Measurements from ENCODE around the gene ARL6IP1. TPM values are rescaled to one million over a fixed set of nuclear protein-coding genes. Genes with fewer than 3 reads are reported as not detected.

ARL6IP1 gene
- total and polyA plus RNA-seq, 2 of the 13 experiments (the other 11 are each of a cell fraction or from before 2014, with no cell fraction given) = 263 to 373 TPM

DNA sequence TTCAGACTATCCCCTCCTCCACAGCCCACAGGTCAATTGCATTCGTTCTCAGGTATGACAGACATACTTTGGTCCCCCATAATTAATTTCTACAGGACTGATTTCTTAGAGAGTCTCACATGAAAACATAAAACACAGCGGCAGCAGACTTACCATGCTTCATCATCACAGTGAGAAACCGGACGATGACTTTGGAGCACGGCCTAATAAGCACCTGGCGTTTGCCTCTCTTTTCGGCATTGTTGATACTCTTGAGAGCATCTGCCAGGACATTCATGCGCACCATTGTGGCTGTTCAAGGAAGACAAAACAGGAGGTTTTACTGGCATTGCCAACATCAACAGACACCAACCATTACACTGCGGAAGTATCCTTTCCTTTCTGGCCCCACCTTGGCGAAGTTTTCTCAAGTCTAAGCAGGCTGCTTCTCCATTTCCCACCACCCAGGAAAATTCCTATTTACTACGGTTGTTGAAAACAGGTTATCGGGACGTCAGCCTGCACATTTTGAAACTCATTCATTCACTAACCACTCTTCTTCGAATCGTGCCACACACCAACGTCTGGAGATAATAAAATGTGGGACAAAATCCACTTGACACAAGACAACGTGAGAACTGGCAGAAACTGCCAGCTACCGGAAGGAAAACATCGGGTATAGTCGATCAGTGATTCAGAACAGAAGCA is 12.4 kb downstream of the ARL6IP1 start (continued):
- TF ChIP-seq ZNF318 (CRISPR knock-in tag; IDR thresholded peaks at IDR 0.05) (0 out of 2 replicates have a peak, but pooled peaks have one; percentile 50), ZNF382 (CRISPR knock-in tag; IDR thresholded peaks at IDR 0.05; ENCODE audit: borderline replicate concordance) (no peak), ZNF337 (CRISPR knock-in tag; IDR thresholded peaks at IDR 0.05; ENCODE audit: borderline replicate concordance, low read depth) (no peak), RNF2 (conservative IDR thresholded peaks at IDR 0.05; ENCODE audit: low read depth) (no peak), TBL1XR1 (IDR thresholded peaks at IDR 0.05; ENCODE audit: borderline replicate concordance, low read length, partially characterized antibody) (no peak), ZNF660 (CRISPR knock-in tag; IDR thresholded peaks at IDR 0.05; ENCODE audit: borderline replicate concordance, low read depth) (no peak), TRIM24 (CRISPR knock-in tag; IDR thresholded peaks at IDR 0.05) (no peak), FOXA3 (CRISPR knock-in tag; IDR thresholded peaks at IDR 0.05) (0 out of 2 replicates have a peak, but pooled peaks have one; percentile 9), ZNF615 (CRISPR knock-in tag; IDR thresholded peaks at IDR 0.05; ENCODE audit: borderline replicate concordance) (no peak), PHF5A (CRISPR knock-in tag; IDR thresholded peaks at IDR 0.05; ENCODE audit: low read depth, unreplicated experiment) (no peak), SAP130 (CRISPR knock-in tag; IDR thresholded peaks at IDR 0.05; ENCODE audit: low read depth) (peak; percentile 55), NAIF1 (CRISPR knock-in tag; IDR thresholded peaks at IDR 0.05; ENCODE audit: borderline replicate concordance) (no peak), DNMT3B (CRISPR knock-in tag; conservative IDR thresholded peaks at IDR 0.05) (0 out of 2 replicates have a peak, but pooled peaks have one; percentile 7), CTCF (CRISPR knock-in tag; IDR thresholded peaks at IDR 0.05) (no peak), SYNCRIP (IDR thresholded peaks at IDR 0.05; ENCODE audit: insufficient read depth, low read depth, low read length) (no peak), ZNF253 (CRISPR knock-in tag; IDR thresholded peaks at IDR 0.05; ENCODE audit: borderline replicate concordance) (no peak), KLF16 (CRISPR knock-in tag; IDR thresholded peaks at IDR 0.05) (peak; percentile 16 to 63; a peak in 1 of 4 replicates), ZNF333 (CRISPR knock-in tag; IDR thresholded peaks at IDR 0.05; ENCODE audit: borderline replicate concordance) (0 out of 2 replicates have a peak, but pooled peaks have one; percentile 47)
- TF ChIP-seq, protein P1, sequence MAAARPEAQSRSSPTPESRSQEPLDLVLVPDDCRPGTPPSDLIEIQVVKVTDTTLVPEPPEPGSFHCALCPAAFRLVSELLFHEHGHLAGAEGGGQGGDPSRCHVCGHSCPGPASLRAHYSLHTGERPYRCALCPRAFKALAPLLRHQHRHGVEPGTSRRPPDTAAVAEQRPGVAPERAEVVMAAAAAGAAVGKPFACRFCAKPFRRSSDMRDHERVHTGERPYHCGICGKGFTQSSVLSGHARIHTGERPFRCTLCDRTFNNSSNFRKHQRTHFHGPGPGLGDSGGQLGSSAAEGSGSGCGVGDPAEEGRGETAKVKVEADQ (CRISPR knock-in tag; IDR thresholded peaks at IDR 0.05; ENCODE audit: borderline replicate concordance) = no peak
